Measurements from ENCODE around the gene INPP4B.

INPP4B gene

GRCh38 chr4:142762280-142762679 lies 83.8 kb downstream of the INPP4B start:
- H3K4me3 ChIP-seq (ENCODE audit: low read depth, low read length), result no peak overlapping the region
- no peak for DNase-seq (ENCODE audit: low read depth)
- TF ChIP-seq CTCF (IDR thresholded peaks at IDR 0.05; ENCODE audit: low read depth, low read length), result no peak
- TF ChIP-seq MAX (IDR thresholded peaks at IDR 0.05; ENCODE audit: low read depth, low read length), result no peak
- TF ChIP-seq MYC (IDR thresholded peaks at IDR 0.05; ENCODE audit: low read depth, low read length), result no peak
- TF ChIP-seq POLR2A (IDR thresholded peaks at IDR 0.05; ENCODE audit: extremely low read depth, insufficient read length), result no peak

GRCh38 chr4:142752202-142752786 lies 93.8 kb downstream of the INPP4B start:
- TF ChIP-seq POLR2A (IDR thresholded peaks at IDR 0.05; ENCODE audit: extremely low read depth, insufficient read length), result no peak
- TF ChIP-seq MYC (IDR thresholded peaks at IDR 0.05; ENCODE audit: low read depth, low read length), result no peak
- TF ChIP-seq CTCF (IDR thresholded peaks at IDR 0.05; ENCODE audit: low read depth, low read length), result no peak
- no peak for TF ChIP-seq MAX (IDR thresholded peaks at IDR 0.05; ENCODE audit: low read depth, low read length)
- H3K4me3 ChIP-seq (ENCODE audit: low read depth, low read length), result no peak overlapping the region
- no peak for DNase-seq (ENCODE audit: low read depth)

GRCh38 chr4:142743121-142743825 lies 102.8 kb downstream of the INPP4B start:
- DNase-seq (ENCODE audit: low read depth), result no peak
- TF ChIP-seq POLR2A (IDR thresholded peaks at IDR 0.05; ENCODE audit: extremely low read depth, insufficient read length) (no peak), MYC (IDR thresholded peaks at IDR 0.05; ENCODE audit: low read depth, low read length) (no peak), MAX (IDR thresholded peaks at IDR 0.05; ENCODE audit: low read depth, low read length) (no peak), CTCF (IDR thresholded peaks at IDR 0.05; ENCODE audit: low read depth, low read length) (no peak)
- H3K4me3 ChIP-seq (ENCODE audit: low read depth, low read length), result no peak overlapping the region

GRCh38 chr4:142741995-142742394 lies 104.1 kb downstream of the INPP4B start:
- DNase-seq (ENCODE audit: low read depth), result no peak

GRCh38 chr4:142728233-142728632 lies 117.9 kb downstream of the INPP4B start:
- DNase-seq (ENCODE audit: low read depth), result no peak
- H3K4me3 ChIP-seq (ENCODE audit: low read depth, low read length), result no peak overlapping the region
- TF ChIP-seq POLR2A (IDR thresholded peaks at IDR 0.05; ENCODE audit: extremely low read depth, insufficient read length) (no peak), CTCF (IDR thresholded peaks at IDR 0.05; ENCODE audit: low read depth, low read length) (no peak), MAX (IDR thresholded peaks at IDR 0.05; ENCODE audit: low read depth, low read length) (no peak), MYC (IDR thresholded peaks at IDR 0.05; ENCODE audit: low read depth, low read length) (no peak)

More at GRCh38 chr4:142741995-142742394, 104.1 kb downstream of the INPP4B start:
- TF ChIP-seq CTCF (IDR thresholded peaks at IDR 0.05; ENCODE audit: low read depth, low read length) (no peak), POLR2A (IDR thresholded peaks at IDR 0.05; ENCODE audit: extremely low read depth, insufficient read length) (no peak), MAX (IDR thresholded peaks at IDR 0.05; ENCODE audit: low read depth, low read length) (no peak)
- no peak overlapping the region for H3K4me3 ChIP-seq (ENCODE audit: low read depth, low read length)

Measured in NB4 (cell line).